Fibroblast of skin of left quadriceps (primary cell): Measurements from ENCODE around the gene KRT37.

ENCODE experiments used
- DNase-seq, 2 experiments: peaks; one replicate each; pipeline ENCODE4 v3.0.0-alpha.2; 2013; ENCODE audit warnings: low read depth in 2 of 2

KRT37 gene

GRCh38 chr17:41424111-41424635, at the start of gene KRT37:
Gene KRT37 (minus strand): TSS chr17:41424585. CDS start chr17:41424523, 62 bp downstream.
- no peak for DNase-seq

- no peak for DNase-seq
These were observed 44.0 kb upstream of the KRT37 start for GRCh38 chr17:41468346-41468745.

DNA sequence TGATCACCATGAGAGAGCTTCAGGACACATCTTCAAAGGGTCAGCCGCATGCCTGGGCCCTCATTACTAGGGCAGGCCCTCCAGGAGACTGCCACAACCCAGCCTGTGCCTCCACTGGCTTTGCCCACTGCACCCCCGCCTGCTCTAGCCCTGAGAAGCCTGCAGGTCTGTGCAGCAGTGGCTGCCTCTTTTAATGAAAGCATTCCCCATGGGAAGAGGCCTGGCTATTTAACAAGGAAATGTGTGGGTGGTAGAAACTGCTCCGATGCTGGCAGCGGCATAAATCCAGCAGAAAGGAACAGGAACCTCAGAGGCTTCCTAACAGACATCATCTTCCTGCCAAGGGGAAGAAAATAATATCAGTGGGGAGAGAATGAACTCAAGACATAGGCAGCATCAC, 43.2 kb upstream of the KRT37 start:
- no peak for DNase-seq

GRCh38 chr17:41466988-41467387, 42.6 kb upstream of the KRT37 start, which contains the start of gene KRT32:
Gene KRT32 (minus strand): TSS chr17:41467386. CDS start chr17:41467325, 61 bp downstream.
- no peak for DNase-seq

DNA sequence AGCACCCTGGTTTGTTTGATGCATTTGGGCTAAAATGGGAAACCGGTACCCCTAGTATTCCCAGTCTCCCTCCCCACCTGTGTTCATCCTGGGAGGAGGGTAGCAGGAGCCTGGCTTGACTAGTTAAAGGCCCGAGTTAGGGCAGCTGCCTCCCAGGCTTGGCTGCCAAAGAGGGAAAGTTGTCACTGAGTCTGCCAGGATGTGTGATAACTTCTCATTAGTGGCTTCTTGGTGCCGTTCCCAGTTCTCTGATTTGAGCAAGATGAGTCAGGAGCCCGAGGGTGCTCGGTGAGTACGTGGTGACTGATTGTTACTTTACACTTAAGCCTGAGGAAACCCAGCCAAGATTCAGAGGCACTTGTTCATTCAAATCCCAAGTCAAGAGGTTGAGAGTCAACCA, 40.3 kb upstream of the KRT37 start:
- peak; percentile 77 to 80 for DNase-seq

DNA sequence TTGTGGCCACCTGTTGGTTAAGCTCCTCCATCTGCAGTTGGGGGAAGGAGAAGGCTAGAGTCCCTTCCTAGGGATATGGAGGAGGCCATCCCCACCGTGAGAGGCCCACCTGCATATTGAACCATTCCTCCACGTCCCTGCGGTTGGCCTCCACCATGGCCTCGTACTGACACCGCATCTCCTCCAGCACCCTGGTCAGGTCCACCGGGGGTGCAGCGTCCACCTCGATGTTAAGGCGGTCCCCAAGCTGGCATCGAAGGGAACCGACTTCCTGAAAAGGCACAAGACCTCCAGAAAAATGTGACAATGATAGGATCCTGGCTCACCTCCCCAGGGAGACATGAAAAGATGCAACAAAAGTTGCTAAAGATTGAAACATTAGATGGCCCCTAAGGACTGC, 39.8 kb upstream of the KRT37 start:
- no peak for DNase-seq

GRCh38 chr17:41463746-41464145, 39.4 kb upstream of the KRT37 start:
- DNase-seq, result no peak

DNA sequence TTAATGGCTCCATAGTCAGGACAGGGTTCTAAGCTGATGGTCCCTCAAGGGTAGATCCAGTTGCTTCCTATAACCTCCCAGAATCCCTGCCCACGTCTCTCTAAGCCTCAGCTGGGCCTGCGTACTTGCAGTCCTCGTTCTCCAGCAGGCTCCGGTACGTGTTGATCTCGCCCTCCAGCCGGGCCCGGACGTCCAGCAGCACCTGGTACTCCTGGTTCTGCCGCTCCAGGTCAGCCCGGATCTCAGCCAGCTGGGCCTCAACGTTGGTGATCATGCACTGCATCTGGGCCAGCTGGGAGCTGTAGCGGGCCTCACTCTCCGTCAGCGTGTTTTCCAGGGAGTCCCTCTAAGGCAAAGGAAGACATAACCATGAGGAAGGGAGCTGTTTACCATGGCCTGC, 38.3 kb upstream of the KRT37 start:
- DNase-seq, result no peak

- no peak for DNase-seq
These were observed 33.3 kb upstream of the KRT37 start for GRCh38 chr17:41457676-41458075.

DNA sequence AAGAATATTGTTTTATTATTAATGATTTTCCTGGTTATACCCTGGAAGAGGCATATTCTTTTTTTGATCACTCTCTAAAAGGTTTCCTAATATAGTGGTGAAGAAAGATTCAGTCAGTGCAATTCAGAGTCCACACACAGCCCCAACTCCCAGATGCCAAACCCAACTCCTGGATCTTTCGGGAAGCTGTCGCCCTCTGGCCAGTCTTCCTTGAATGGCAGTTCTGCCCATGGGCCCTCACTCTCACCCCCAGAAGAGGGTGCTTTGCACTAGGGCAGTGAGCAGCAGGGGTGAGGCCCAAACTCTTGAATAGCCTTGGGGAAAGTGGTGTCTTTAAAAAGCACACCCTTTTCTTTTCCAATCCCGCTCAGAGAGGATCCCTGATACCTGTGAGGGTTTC, 31.8 kb upstream of the KRT37 start:
- DNase-seq, result no peak

GRCh38 chr17:41455236-41455635, 30.9 kb upstream of the KRT37 start:
- no peak for DNase-seq

- DNase-seq, result no peak
These were observed 28.7 kb upstream of the KRT37 start for GRCh38 chr17:41453066-41453465.

GRCh38 chr17:41452281-41452680, 27.9 kb upstream of the KRT37 start:
- DNase-seq, result no peak

- DNase-seq, result peak; percentile 31 to 43
These were observed 26.9 kb upstream of the KRT37 start for GRCh38 chr17:41451154-41451728.

DNA sequence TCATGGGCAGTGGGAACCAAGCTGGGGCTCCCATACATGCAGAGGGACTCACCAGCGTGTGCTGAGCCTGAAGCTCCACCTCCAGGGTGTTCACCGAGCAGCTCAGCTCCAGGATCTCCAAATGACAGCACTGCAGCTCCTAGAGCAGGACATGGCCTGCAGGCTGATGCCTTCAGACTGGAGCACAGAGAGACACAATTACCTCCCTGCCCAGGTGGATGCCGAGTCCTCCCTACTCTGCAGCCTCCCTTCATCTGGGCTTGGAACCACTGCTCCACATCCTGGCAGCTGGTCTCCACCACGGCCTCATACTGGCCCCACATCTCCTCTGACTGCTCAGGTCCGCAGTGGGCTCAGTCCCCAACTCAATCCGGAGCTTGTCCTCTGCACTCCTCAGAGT, 24.6 kb upstream of the KRT37 start:
- no peak for DNase-seq

- DNase-seq, result no peak
These were observed 24.1 kb upstream of the KRT37 start for GRCh38 chr17:41448506-41448905.

- DNase-seq, result peak; percentile 26 to 36
These were observed 22.4 kb upstream of the KRT37 start for GRCh38 chr17:41446806-41447205.

- no peak for DNase-seq
These were observed 20.3 kb upstream of the KRT37 start for GRCh38 chr17:41444640-41445039.

- no peak for DNase-seq
These were observed 19.8 kb upstream of the KRT37 start for GRCh38 chr17:41444186-41444585.

GRCh38 chr17:41442739-41443138, 18.4 kb upstream of the KRT37 start:
- no peak for DNase-seq

DNA sequence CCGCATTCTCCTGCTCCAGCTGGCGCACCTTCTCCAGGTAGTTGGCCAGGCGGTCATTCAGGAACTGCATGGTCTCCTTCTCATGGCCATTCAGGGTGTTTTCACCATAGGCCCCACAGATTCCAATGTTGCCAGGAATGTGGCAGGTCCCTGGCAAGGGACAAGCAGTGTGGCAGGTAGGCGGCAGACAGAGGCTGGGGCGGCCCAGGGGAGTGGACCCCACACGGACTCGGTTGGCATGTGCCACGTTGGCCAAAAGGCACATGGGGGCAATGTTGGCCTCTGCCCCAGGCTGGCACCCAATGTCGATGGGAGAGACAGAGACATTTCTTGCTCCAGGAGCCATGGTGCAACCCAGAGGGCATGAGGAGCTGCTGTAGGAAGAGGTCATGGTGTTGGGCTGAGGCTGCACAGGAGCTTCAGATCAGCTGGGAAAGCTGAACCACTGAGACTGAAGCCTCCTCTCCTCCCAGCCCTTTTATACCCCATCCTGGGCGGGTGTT, 16.2 kb upstream of the KRT37 start, which contains the start of gene KRT38:
Gene KRT38 (minus strand): TSS at position 453 of the 503 bp plus-strand sequence. CDS start 62 bp downstream, at position 391.
- DNase-seq, result no peak

- no peak for DNase-seq
These were observed 15.0 kb upstream of the KRT37 start for GRCh38 chr17:41439375-41439774.

DNA sequence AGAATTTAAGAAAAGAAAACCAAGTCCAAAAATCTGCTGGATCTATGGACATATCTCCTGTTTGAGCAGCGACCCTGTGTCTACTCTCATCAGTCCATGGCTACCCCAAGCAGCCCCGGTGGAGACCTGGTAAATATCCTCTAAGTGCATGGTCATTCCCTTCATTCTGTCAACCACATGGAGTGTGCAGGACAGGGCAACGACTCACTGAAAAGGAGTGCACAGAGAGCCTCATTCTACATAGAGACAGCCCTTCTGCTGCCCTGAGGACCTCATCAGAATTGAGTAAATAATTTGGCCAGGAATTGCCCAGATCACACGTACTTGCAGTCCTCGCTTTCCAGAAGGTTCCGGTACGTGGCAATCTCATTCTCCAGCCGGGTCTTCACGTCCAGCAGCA, 13.4 kb upstream of the KRT37 start:
- DNase-seq, result no peak

DNA sequence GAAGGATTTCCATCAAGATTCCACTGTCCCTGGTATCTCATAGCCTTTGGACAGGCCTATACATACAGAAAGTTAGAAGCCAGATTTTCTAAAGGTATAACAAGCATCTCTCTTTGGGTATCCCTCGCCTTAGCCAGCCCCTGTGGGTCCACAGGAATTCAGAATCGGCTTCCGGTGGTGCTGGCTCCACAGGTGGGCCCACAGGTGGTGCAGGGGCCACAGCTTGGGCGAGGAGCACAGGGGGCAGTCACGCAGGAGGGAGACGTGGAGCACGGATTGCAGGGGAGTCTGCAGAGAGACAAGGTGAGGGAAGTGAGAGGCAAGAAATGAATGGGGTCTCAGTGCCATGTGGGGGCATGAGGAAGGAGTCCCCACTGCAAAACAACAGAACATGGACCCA, 12.9 kb upstream of the KRT37 start:
- DNase-seq, result no peak
